ENCODE data around the gene MED20.

Gene MED20

DNA sequence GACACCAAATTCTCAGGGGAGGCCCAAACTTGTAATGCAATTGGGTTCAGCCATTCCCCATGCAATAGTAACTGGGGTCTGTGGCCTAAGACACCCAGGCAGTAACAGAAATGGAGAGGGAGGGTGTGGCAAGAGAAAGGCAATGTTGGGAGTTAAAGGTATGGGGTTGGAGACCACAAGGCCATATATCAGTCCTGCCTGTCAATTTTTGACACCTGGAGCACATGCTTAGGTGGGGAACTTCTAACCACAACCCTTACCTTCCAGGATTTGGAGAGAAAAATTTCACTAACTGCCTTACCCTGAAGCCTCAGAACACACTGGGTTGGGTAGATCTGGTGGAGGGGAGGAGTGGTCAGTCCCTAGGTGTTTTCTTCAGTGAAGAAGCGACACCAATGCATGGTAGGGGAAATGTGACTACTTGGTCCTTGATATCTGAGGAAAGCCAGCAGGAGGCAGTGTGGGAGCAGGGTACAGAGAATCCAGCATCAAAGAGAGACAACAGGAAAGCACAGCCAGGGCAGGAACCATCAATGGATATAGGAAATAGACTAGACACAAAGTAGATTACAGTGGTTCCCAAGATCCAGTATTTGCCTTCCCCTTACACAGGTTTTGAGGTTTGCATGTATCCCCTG, 18.9 kb downstream of the MED20 start:
- no peak overlapping the region for H3K4me3 ChIP-seq (ENCODE audit: low read depth, low read length)
- POLR2A ChIA-PET, result no interaction called here
- DNase-seq (ENCODE audit: low read depth, low spot score), result no peak
- TF ChIP-seq, protein P1, sequence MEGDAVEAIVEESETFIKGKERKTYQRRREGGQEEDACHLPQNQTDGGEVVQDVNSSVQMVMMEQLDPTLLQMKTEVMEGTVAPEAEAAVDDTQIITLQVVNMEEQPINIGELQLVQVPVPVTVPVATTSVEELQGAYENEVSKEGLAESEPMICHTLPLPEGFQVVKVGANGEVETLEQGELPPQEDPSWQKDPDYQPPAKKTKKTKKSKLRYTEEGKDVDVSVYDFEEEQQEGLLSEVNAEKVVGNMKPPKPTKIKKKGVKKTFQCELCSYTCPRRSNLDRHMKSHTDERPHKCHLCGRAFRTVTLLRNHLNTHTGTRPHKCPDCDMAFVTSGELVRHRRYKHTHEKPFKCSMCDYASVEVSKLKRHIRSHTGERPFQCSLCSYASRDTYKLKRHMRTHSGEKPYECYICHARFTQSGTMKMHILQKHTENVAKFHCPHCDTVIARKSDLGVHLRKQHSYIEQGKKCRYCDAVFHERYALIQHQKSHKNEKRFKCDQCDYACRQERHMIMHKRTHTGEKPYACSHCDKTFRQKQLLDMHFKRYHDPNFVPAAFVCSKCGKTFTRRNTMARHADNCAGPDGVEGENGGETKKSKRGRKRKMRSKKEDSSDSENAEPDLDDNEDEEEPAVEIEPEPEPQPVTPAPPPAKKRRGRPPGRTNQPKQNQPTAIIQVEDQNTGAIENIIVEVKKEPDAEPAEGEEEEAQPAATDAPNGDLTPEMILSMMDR (IDR thresholded peaks at IDR 0.05; ENCODE audit: insufficient read depth, low read length, missing control alignments), result peak; percentile 14
- CTCF ChIA-PET, result interaction anchor here (0.7 to 9.0 kb wide), 3 partner anchors 9 to 142 kb away, joined by 3 to 78 read pairs (median 5); partner anchors contain the start of genes BYSL and MED20

DNA sequence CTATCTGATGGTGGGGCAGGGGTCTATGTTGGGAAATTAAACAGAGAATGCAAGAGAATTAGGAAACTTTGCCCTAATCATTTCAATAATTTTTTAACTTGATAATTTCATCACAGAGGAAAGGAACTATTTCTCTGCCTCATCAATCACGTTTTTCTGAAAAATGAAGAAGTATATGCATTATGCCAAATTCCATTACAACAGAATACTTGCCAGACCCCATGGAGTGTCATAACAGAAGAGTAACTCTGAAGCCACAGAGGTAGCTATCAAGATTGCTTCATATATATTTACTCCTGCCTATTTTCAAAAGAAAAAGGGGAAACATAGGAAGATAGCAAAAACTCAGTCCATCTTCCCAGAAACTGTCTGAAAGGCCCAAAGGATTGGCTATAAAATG, 20.1 kb downstream of the MED20 start:
- TF ChIP-seq, protein P1 (IDR thresholded peaks at IDR 0.05; ENCODE audit: insufficient read depth, low read length, missing control alignments), result no peak
- ChIA-PET POLR2A (no interaction called here), CTCF (no interaction called here)
- DNase-seq (ENCODE audit: low read depth, low spot score), result no peak
- no peak overlapping the region for H3K4me3 ChIP-seq (ENCODE audit: low read depth, low read length)

DNA sequence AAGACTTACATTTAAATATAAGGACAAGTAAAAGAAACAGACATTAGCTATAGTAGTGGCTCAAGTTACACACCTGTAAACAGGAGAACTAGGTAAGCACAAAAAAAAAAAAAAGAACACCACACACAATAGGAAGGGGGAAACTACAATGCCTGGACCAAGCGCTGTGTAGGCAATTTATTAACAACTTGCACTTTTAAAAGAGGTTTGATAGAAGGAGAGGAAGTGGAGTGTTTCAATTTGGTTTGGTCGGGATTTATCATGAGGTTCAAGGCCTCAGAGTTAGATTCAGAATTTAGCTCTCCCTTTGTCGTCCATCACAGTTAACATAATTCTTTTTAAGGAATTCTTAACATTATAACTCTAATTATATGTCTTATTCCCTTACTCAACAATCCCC, 24.7 kb downstream of the MED20 start:
- DNase-seq (ENCODE audit: low read depth, low spot score), result no peak
- TF ChIP-seq, protein P1 (IDR thresholded peaks at IDR 0.05; ENCODE audit: insufficient read depth, low read length, missing control alignments), result no peak
- peak overlapping the region; percentile 79 for H3K4me3 ChIP-seq (ENCODE audit: low read depth, low read length)
- POLR2A ChIA-PET, result interaction anchor here (0.6 to 1.0 kb wide), 4 partner anchors 13 to 133 kb away, joined by 3 to 4 read pairs (median 3); no protein-coding TSS in a partner anchor
- CTCF ChIA-PET, result interaction anchor here (0.9 to 1.6 kb wide), 4 partner anchors 21 to 148 kb away, joined by 3 to 8 read pairs (median 4); partner anchors contain the start of gene MED20

DNA sequence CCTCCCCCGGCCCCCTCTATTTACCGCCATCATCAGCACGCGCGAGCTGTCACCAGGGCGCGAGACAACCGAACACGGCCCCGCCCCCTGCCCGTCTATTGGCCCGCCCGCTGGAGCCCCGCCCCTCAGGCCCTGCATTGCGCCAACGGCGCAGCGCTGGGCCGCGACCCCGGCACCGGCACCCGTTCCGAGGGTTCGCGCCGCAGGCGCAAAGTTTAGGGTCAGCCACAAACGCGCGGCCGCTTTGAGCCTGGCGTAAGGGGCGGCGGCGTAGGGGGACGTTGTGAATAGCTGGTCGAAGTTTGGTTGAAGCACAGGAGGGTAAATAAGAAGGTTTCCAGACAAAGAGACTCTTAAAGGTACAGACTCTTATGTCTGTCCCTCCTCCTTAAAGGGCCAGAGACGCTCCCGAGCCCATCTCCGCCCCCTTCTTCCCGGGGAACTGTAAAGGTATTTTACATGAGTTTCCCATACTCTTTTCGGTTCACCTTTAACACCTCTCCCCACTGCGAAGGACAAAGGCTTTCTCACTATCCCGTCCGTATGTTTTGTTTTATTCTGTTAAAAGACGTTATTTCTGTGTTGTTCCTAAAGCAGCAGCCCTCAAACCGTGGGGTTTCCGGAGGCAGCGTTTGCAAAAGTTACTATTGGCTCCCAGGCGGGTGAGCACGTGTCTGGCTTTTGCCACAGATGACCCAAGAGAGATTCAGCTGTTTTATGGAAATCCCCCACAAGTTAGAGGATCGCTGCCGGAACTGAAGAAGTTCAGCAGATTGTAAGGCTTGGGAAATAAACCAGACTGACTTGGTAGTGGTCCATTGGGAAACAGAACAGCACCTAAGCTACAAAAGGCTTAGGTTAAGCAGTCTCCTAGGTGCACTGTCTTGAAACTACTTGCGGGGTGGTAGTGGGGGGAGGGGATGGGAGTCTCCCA, 25.4 kb downstream of the MED20 start, which contains the start of gene USP49:
USP49 (minus strand) TSS at position 76 of the 934 bp plus-strand sequence. CDS start 88,392 bp downstream, outside the sequence.
- POLR2A ChIA-PET, result interaction anchor here (0.6 to 1.0 kb wide), 4 partner anchors 12 to 133 kb away, joined by 3 to 4 read pairs (median 3); no protein-coding TSS in a partner anchor
- DNase-seq (ENCODE audit: low read depth, low spot score), result peak; percentile 49
- CTCF ChIA-PET, result interaction anchor here (0.6 to 1.6 kb wide), 7 partner anchors 22 to 149 kb away, joined by 3 to 8 read pairs (median 3); partner anchors contain the start of genes BYSL and MED20
- H3K4me3 ChIP-seq (ENCODE audit: low read depth, low read length), result peak within 1 kb of the TSS; percentile 79
- TF ChIP-seq, protein P1 (IDR thresholded peaks at IDR 0.05; ENCODE audit: insufficient read depth, low read length, missing control alignments), result no peak

DNA sequence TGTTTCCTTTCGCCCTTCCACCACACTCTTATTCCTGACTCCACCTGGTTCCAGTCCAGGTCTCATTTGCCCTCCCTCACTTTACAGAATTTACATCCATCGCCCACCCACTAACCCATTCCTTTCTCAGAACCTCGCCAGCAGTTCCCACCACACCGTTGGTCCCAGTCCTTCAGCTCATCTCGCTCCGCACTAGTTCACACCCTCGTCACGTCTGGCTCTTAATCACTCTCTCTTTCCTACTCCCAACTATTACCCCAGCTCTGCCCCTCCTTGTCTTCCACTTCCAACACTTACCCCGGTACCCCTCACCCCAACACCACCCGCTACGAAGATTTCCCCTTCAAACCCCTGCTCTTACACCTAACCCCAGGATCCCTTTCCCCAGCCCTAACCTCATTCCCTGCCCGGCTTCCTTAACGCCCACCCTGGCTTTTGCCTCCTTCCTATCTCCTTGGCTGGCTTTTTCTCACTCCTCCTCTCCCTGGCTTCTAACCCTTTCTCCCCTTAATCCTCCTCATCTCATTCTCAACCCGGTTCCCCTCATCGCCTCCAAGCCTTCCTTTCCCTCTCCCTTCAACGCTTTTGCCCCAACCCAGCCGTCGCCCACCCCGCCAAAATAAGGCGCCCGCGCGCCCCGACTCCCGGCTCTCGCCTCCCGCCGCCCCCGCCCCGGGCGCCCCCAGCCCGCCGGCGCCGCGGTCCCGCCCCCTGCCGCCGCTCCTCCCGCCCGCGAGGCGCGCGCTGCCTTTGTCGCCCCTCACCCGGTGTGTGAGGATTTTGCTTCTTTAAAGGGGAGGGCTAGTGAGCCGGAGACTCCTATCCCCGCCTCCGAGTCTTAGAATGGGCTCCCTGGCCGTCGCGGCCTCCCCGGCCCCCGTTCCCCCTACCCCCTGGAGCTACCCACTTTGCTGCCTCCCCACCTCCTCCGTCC, 26.3 kb downstream of the MED20 start:
- CTCF ChIA-PET, result interaction anchor here (0.9 to 3.8 kb wide), 7 partner anchors 15 to 150 kb away, joined by 3 to 17 read pairs (median 5); partner anchors contain the start of genes BYSL and MED20
- peak overlapping the region; percentile 79 for H3K4me3 ChIP-seq (ENCODE audit: low read depth, low read length)
- POLR2A ChIA-PET, result no interaction called here
- no peak for DNase-seq (ENCODE audit: low read depth, low spot score)
- TF ChIP-seq, protein P1 (IDR thresholded peaks at IDR 0.05; ENCODE audit: insufficient read depth, low read length, missing control alignments), result no peak

Data from AG04449 (cell line).